HG03378 (cell line): Measurements from ENCODE around the gene CFAP300.
A peak's percentile ranks its signal among the peaks of the same experiment; 100 is the strongest.

Experiments
- ATAC-seq: cut with Tn5 transposase; IDR thresholded peaks from one replicate; pipeline ENCODE4 v1.9.1; 2021; ENCODE audit warnings: mild to moderate bottlenecking, moderate library complexity; ENCODE audit not compliant: unreplicated experiment

Gene CFAP300

DNA sequence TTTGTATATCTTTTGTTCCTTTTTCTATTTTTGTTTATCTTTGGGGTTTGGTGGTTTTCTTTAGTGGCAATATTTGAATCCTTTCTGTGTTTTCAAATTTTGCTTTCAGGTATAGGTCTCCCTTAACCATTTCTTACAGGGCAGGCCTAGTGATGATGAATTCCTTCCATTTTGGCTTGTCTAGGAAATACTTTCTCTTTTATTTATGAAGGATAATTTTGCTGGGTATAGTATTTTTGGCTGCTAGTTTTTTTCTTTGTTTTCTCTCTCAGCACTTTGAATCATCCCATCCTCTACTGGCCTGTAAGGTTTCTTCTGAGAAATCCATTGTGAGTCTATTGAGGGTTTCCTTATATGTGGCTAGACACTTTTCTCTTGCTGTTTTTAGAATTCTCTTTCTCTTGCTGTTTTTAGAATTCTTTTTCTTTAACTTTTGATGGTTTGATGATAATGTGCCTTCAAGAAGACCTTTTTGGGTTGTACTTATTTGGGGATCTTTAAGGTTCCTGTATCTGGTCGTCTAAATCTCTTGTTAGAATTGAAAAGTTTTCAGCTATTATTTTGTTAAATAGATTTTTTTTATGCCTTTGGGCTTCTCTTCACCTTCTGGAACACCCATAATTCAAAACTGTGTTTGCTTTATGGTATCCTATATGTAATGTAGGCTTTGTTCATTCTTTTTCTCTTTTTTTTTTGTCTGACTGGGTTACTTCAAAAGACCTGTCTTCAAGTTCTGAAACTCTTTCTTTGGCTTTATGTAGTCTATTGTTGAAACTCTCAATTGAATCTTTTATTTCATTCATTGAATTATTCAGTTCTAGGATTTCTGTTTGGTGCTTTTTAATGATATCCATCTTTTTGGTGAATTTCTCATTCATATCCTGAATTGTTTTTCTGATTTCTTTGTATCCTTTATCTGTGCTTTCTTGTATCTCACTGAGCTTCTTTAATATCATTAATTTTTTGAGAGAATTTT is 24.5 kb downstream of the CFAP300 start:
- no peak for ATAC-seq

DNA sequence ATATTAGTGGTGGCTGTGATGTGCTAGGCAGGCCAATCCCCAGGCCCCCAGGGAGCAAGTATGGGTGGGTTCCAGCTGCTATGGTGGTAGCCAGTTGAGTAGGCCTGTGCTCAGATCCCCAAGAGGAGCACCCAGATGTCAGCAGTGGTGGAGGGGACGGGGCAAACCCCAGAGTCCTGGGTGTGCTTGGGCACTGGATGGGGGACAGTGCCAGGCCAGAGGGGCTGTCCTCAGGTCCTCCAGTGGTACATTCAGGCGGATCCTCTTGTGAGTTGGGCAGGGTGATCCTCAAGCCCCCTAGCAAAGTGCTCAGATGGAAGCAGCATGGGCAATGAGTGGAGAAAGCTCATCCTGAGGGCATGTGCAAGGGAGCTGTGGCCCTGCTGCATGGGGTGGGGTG is 26.0 kb downstream of the CFAP300 start:
- no peak for ATAC-seq

DNA sequence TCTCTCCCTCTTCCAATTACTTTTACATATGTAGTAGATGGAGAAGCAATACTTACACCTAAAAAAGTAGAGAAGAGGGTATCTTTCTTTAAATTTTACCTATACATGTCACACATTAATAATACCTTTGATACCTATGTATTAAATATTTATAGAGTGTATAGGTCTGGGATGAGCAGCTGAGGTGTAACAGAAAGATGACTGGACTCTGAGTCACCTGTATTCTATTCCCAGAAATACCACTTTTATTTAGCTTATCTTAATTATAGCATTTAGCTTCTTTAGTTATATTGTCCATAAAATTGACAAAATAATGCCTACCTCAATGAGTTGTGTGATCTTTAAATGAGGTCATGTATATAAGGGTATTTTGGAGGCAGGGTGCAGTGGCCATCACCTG is 32.4 kb downstream of the CFAP300 start:
- no peak for ATAC-seq

DNA sequence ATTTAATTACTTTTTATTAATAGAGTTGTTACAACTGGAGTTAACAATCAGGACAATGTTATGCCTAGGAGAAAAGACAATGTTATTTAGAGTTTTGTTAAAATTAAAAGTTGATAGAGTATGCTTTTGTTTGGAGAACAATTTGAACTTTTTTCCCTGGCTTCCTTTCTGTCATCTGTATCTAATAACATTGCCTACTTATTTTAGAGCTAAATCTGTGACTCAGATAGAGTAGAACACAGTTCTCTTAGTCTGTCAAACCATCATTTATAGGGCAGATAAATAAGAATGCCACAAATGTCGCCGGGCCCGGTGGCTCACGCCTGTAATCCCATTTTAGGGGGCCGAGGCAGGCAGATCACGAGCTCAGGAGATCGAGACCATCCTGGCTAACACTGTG is 34.1 kb downstream of the CFAP300 start:
- ATAC-seq: no peak

DNA sequence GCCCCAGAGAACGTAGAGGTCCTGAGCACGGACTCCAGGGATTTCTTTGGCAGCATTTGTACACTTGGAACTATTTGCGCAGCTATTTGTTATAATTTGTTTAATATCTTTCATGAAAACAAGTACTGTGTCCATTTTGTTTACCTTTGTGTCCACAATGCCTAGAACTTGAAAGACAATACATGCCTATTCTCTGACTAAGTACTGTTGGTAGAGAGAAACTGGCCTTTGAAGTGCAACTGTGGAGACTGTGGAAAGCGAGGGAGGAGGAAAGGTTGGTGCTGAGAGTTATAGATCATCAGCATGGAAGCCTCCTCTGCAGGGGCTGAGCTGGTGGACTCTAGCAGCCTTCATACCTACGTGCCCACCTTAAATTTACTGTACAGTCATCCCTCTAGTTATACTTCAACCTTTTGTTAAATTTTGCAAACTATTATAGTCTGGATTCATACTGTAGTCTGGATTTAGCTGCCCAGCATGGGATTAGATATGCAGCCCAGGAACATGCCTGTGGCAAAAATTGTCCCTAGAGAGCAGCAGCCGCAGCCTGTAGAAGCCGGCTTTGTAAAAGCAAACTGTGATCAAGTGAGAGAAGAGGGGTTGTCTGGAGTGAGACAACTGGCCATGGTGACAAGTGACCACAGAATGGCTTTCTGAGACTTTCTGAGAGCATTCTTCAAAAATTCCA is 38.8 kb downstream of the CFAP300 start:
- no peak for ATAC-seq

DNA sequence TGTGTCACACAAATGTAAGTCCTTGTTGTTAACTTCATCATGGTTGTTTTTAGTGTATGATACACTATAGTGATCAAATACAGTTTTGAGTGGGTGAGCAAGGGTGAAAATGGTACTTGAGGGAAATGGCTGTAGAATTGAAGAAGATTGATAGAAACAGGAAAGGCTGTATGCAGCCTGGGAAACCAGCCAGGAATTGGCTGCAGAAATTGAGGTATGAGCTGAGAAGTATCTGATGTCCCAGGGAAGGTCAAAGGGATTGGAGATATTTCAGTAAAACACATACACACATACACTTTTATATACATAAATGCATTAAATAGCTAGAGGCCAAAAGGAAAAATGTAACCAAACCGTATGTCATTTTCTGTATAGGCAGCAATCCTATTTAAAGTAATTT is 49.9 kb downstream of the CFAP300 start:
- no peak for ATAC-seq

DNA sequence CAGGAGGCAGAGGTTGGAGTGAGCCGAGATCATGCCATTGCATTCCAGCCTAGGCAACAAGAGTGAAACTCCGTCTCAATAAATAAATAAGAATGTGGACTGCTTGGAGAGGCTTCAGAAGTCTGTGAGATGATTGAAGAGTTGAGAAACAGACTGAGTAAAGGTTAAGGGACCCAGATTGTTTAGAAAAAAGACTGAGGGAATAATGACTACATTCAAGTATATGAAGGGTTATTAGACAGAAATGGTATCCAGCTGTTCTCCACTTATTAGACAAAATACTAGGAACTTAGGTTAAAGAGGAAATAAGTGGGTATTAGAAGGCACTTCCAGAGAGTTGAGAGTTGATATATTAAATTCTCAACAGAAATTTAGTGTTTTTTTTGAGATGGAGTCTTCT is 52.5 kb downstream of the CFAP300 start:
- ATAC-seq: no peak

DNA sequence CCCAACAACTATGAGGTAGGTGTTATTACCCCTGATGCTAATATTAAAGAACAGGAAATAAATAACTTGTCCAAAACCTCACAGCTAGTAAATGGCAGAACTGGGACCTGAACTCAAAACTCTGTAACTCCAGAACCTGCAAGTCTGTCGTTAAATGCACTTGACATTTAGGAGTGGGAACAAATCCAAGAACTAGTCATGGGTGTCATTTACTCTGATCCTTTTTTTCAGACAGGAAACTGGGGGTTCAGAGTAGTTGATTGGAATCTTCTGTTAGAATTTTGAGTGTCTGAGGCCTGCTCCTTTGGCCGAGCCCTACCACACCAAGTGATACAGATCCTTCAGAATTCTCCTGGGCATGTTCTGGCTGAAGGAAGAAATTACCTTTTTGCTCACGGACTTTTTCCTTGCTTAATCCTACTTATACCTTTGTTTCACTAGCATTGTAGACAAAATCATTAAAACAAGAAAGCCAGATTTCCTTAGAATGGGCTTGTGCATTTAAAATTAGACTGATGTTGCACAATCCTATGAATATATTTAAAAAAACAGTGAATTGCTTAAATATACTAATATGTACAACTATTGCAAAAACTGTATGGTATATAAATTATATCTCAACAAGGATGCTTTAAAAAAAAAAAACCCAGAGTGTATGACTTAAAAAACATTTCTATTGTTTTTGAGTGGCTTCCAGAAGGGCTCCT is 61.6 kb downstream of the CFAP300 start:
- ATAC-seq: no peak

DNA sequence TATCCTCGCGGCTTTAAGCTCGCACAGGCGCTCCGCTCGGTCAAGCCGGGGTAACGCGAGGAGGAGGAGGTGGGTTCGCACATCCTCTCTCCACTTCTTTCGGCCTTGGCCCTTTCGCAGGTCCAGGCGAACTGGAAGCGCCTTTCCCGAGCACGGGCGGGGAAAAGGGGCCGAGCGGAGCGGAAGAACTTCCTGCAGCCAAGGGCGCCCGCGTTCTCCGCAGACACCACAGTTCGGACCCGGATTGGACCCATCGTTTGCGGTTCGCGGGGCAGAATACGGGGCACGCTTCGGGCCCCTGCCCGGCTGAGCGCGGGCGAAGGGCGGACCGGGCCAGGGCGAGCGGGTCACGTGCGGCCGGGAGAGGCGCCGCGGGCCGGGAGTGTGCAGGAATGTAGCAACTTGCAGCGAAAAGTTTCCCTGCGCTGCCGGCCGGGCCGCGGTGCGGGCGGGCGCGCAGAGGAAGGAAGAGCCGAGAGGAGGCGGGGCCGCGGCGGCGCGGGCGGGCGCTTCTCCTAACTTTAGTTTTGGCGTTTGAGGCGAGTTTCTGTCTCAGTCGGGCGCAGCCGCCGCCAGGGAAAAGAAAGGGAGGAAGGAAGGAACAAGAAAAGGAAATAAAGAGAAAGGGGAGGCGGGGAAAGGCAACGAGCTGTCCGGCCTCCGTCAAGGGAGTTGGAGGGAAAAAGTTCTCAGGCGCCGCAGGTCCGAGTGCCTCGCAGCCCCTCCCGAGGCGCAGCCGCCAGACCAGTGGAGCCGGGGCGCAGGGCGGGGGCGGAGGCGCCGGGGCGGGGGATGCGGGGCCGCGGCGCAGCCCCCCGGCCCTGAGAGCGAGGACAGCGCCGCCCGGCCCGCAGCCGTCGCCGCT is 62.9 kb downstream of the CFAP300 start, which contains the start of gene YAP1:
Gene YAP1 (plus strand): TSS at position 552 of the 865 bp plus-strand sequence. CDS start 402 bp downstream, outside the sequence.
- ATAC-seq: peak; percentile 81

DNA sequence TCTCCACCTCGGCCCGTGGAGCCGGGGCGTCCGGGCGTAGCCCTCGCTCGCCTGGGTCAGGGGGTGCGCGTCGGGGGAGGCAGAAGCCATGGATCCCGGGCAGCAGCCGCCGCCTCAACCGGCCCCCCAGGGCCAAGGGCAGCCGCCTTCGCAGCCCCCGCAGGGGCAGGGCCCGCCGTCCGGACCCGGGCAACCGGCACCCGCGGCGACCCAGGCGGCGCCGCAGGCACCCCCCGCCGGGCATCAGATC is 63.4 kb downstream of the CFAP300 start:
- ATAC-seq: peak; percentile 1

DNA sequence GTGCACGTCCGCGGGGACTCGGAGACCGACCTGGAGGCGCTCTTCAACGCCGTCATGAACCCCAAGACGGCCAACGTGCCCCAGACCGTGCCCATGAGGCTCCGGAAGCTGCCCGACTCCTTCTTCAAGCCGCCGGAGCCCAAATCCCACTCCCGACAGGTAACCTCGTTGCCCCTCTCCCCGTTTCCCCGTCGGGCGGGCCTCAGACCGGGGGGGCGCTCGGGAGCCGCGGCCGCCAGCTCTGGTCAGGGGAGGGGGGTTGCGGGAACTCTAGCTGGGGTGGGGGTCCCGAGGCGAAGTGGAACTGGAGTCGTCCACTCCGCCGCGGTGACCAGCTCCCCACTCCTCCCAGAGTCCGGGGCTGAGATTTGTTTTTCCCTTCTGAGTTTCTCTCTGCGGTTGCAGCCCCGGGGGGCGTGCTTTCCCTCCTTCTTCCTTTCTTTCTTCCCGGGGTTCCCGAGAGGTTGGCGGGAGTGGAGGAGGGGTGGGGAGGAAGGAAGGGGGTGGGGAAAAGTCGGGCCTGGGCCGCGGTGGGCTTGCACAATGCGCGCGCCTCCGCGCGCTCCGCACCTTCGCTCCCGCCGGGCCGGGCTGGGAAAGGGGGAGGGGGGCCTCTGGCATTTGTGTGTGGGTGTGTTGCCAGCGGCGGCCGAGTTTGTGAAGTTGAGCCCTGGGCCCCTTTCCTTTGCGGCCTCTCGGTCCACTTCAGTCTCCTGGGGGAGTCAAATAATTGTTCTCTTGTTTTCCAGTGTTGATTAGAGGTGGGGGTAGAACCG is 64.0 kb downstream of the CFAP300 start:
- ATAC-seq: no peak

DNA sequence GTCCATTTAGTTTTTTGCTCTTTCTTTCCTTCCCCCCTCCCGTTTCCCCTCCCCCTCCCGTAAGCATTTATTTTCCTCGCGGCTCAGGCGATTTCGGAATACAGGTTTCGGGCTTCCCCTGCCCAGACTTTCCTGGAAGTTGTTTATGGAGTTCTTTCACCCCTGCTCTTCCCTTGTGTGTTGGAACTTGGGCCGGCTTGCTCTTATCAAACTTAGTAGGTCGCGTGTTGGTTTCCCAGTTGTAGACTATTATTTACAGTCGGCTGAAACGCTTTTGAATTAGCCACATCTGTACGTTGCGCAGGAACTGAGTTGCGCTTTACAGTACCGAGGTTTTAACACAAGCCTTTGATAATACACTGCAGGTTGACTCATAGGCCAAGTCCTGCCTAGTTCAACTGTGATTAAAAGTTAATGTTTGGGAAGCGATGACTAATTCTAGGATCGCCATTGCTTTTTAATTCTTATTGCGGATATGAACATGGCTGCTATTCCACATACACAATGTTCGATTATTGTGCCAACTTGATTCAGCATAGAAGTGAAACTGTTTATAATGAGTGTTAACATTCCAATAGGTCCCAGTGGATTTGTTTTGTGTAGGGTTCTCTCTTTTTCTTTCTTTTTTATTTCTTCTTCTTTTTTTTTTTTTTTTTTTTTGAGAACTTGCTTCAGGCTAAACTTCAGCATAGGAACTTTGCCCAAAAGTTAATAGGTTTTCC is 64.7 kb downstream of the CFAP300 start:
- ATAC-seq: no peak

DNA sequence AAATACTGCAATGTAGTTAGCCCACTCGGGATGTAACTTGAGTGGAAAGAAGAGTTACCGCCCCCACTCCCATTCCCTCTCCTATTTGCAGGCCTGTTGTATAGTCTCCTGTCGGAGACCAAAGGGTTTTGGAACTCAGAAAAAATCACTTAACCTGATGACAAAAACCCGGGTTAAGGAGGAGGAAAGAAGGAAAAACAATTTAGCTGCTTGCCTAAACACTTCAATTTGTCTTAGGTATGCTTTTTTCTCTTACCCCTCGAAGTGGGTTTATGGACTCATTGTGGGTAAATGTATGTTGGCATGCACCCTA is 65.2 kb downstream of the CFAP300 start:
- ATAC-seq: no peak

DNA sequence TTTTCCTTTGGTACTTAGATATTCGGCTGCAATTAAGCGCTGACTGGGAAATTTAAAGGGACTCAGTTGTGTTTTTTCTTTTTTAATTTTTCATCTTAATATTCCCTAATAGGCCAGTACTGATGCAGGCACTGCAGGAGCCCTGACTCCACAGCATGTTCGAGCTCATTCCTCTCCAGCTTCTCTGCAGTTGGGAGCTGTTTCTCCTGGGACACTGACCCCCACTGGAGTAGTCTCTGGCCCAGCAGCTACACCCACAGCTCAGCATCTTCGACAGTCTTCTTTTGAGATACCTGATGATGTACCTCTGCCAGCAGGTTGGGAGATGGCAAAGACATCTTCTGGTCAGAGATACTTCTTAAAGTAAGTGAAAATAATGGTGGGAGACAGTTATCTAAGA is 66.8 kb downstream of the CFAP300 start:
- ATAC-seq: no peak

DNA sequence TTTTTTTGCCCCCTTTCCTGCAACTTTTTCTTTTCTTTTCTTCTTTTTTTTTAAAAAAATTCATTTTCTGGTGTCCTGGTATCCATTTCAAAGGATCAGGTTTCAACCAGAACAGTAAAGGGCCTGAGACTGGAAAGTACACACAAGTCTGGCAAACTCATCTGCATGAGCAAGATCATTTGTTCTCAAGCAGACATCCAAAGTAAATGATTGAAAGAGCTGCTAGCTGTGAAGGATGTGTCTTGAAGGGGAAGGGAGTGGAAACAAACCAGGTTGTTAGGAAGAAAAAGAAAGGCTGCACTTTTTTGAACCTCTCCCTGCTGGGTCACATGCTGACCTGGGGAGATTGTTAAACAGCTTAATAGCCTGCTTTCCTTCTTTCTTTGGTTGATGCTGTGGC is 68.3 kb downstream of the CFAP300 start:
- ATAC-seq: no peak

DNA sequence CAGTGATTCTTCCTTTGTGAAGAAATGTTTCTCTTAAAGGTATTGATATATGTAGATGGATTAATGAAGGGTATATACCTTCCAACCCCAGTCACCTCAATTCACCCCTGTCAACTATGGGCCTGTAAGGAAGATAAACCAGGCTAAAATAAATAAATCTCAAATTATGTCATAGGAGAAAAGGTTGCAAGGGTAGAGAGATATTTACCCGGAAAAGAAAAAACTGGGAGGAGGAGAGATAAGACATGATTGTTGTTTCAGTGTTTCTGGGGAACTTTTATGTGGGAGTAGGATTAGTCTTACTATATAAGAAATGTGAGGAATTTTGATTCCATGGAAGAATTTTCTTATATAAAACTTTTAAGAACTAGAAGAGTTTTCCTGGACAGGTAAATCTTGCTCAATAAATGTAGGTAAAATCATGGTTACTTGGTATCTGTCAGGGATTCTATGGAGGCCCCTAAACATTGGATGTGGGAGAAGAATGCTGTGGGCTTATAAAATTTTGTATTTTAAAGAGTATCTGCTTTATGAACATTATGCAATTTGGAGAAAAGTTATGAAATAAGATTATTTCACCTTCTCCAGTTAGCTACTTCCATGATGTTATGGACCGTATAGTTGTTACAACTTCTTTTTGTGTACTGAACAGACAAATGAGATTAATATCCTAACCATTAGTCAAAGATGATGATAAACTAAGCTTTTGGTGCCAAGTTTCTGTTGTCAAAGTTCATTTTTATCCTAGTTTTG is 69.4 kb downstream of the CFAP300 start:
- no peak for ATAC-seq

DNA sequence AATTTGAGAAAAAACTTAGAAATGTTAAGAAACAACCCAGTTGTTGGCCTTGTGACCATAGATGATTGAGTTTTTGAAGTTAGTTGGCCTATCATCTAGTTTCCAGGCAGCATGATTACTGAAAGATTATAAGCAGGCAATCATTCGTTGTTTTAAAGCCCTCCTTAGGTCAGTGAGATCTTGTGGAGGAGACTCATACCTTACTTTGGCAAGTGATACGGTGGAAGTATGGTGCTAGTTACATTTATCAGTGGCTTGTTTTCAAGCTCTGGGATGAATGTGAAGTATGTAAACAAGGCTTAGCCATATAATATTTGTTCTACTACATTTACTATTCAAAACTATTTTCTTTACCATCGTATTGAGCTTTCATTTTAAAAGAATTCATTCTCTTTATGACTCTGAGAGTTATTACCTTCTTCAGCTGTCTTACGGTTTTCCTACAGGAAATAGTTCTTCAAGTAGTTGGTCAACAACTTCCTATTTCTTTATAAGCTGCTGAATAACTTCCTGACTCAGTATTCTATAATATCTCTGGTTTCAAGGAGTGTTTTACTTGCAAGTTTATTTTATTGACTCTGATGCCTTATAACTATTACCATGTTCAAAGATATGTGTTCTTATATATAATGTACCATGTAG is 70.4 kb downstream of the CFAP300 start:
- ATAC-seq: no peak

DNA sequence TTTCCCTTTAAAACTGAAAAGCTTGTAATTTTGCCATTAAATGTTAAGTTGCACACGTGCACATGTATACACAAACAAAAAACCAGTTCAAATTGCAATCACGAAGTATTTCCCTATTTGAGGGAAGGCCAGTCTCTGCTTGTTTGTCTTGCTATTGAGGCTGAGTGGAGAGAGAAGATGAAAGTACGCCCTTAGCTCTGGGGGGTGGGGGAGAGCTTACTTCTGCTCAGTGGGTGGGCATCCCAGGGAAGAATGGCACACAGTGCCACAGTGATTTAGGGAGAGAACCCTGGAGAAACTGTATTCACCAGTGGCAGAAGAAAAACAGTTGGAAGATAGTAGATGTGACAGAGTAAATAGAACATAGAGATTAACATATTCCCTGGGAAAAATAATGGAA is 71.7 kb downstream of the CFAP300 start:
- ATAC-seq: no peak
